HUES48 (cell line): Measurements from ENCODE around the gene PID1.
A peak's percentile ranks its signal among the peaks of the same experiment; 100 is the strongest.

Source experiments
- H3K27ac ChIP-seq: one replicate; pipeline ENCODE4 v1.7.0; 2013; ENCODE audit warnings: low read depth, low read length, inconsistent platforms
- H3K27me3 ChIP-seq: 2 replicates; pipeline ENCODE4 v1.6.1; 2013; ENCODE audit warnings: mild to moderate bottlenecking, low read length; ENCODE audit not compliant: control insufficient read depth, insufficient read depth
- H3K36me3 ChIP-seq: 2 replicates; pipeline ENCODE4 v1.6.1; 2013; ENCODE audit warnings: low read length; ENCODE audit not compliant: control insufficient read depth, insufficient read depth
- H3K4me1 ChIP-seq: 2 replicates; pipeline ENCODE4 v1.6.1; 2013; ENCODE audit warnings: mild to moderate bottlenecking, low read length; ENCODE audit not compliant: control insufficient read depth, insufficient read depth
- H3K4me3 ChIP-seq: 2 replicates; pipeline ENCODE4 v1.5.1; 2013; ENCODE audit warnings: mild to moderate bottlenecking, low read depth, low read length
- H3K9ac ChIP-seq: 2 replicates; pipeline ENCODE4 v1.6.1; 2013; ENCODE audit warnings: mild to moderate bottlenecking, low read depth, low read length, moderate library complexity
- H3K9me3 ChIP-seq: 2 replicates; pipeline ENCODE4 v1.6.1; 2013; ENCODE audit warnings: low read length; ENCODE audit not compliant: control insufficient read depth, insufficient read depth

Gene PID1

GRCh38 chr2:229282758-229283546 lies 11.9 kb upstream of the PID1 start:
- H3K36me3 ChIP-seq, result no peaks in the 10 kb centered on the region
- no peaks in the 10 kb centered on the region for H3K27me3 ChIP-seq
- no peak overlapping the region for H3K9ac ChIP-seq
- no peak overlapping the region for H3K27ac ChIP-seq
- H3K9me3 ChIP-seq, result no peaks in the 10 kb centered on the region
- no peak overlapping the region for H3K4me3 ChIP-seq
- no peaks in the 10 kb centered on the region for H3K4me1 ChIP-seq

GRCh38 chr2:229279516-229279915 lies 8.4 kb upstream of the PID1 start:
- no peak overlapping the region for H3K9ac ChIP-seq
- no peaks in the 10 kb centered on the region for H3K36me3 ChIP-seq
- no peak overlapping the region for H3K27ac ChIP-seq
- no peaks in the 10 kb centered on the region for H3K4me1 ChIP-seq
- no peaks in the 10 kb centered on the region for H3K27me3 ChIP-seq
- no peaks in the 10 kb centered on the region for H3K9me3 ChIP-seq
- no peak overlapping the region for H3K4me3 ChIP-seq

- no peak overlapping the region for H3K9ac ChIP-seq
Measured at GRCh38 chr2:229275506-229275905, 4.4 kb upstream of the PID1 start.

GRCh38 chr2:229273723-229274338 lies 2.7 kb upstream of the PID1 start:
- no peak overlapping the region for H3K9ac ChIP-seq
- peak overlapping the region; percentile 48 for H3K4me3 ChIP-seq
- no peaks in the 10 kb centered on the region for H3K36me3 ChIP-seq
- H3K27ac ChIP-seq, result no peak overlapping the region
- no peaks in the 10 kb centered on the region for H3K9me3 ChIP-seq
- peaks cover 9% of the 10 kb centered on the region; the same call in 1 of the 2 replicates for H3K4me1 ChIP-seq
- H3K27me3 ChIP-seq, result peaks cover 30% of the 10 kb centered on the region

More at GRCh38 chr2:229275506-229275905, 4.4 kb upstream of the PID1 start:
- Histone ChIP-seq H3K27ac (no peak overlapping the region), H3K4me1 (peaks cover 9% of the 10 kb centered on the region; the same call in 1 of the 2 replicates), H3K9me3 (no peaks in the 10 kb centered on the region), H3K4me3 (no peak overlapping the region), H3K36me3 (no peaks in the 10 kb centered on the region), H3K27me3 (peaks cover 20% of the 10 kb centered on the region)

- Histone ChIP-seq H3K27ac (no peak overlapping the region), H3K36me3 (no peaks in the 10 kb centered on the region), H3K9me3 (no peaks in the 10 kb centered on the region), H3K27me3 (peaks cover 30% of the 10 kb centered on the region), H3K4me1 (peaks cover 9% of the 10 kb centered on the region; the same call in 1 of the 2 replicates), H3K9ac (no peak overlapping the region), H3K4me3 (peak overlapping the region; percentile 48)
Measured at GRCh38 chr2:229273006-229273722, 2.1 kb upstream of the PID1 start.

GRCh38 chr2:229269941-229270340 lies 1.1 kb downstream of the PID1 start:
- peak overlapping the region; percentile 78; the same call in 1 of the 2 replicates for H3K4me3 ChIP-seq

GRCh38 chr2:229269146-229269545 lies 1.9 kb downstream of the PID1 start:
- Histone ChIP-seq H3K36me3 (no peaks in the 10 kb centered on the region), H3K4me1 (peaks cover 9% of the 10 kb centered on the region; the same call in 1 of the 2 replicates), H3K9ac (no peak overlapping the region), H3K9me3 (no peaks in the 10 kb centered on the region), H3K4me3 (no peak overlapping the region), H3K27me3 (peaks cover 30% of the 10 kb centered on the region), H3K27ac (no peak overlapping the region)

More at GRCh38 chr2:229269941-229270340, 1.1 kb downstream of the PID1 start:
- H3K4me1 ChIP-seq, result peaks cover 9% of the 10 kb centered on the region; the same call in 1 of the 2 replicates
- H3K36me3 ChIP-seq, result no peaks in the 10 kb centered on the region
- H3K9me3 ChIP-seq, result no peaks in the 10 kb centered on the region
- H3K9ac ChIP-seq, result no peak overlapping the region
- H3K27ac ChIP-seq, result no peak overlapping the region
- H3K27me3 ChIP-seq, result peaks cover 30% of the 10 kb centered on the region

GRCh38 chr2:229268626-229269025 lies 2.5 kb downstream of the PID1 start:
- no peaks in the 10 kb centered on the region for H3K36me3 ChIP-seq
- H3K9ac ChIP-seq, result no peak overlapping the region
- H3K4me1 ChIP-seq, result peaks cover 7% of the 10 kb centered on the region; the same call in 1 of the 2 replicates
- no peaks in the 10 kb centered on the region for H3K9me3 ChIP-seq
- H3K4me3 ChIP-seq, result no peak overlapping the region
- H3K27ac ChIP-seq, result no peak overlapping the region
- H3K27me3 ChIP-seq, result peaks cover 30% of the 10 kb centered on the region

- H3K27me3 ChIP-seq, result peaks cover 20% of the 10 kb centered on the region
- no peaks in the 10 kb centered on the region for H3K36me3 ChIP-seq
- H3K4me1 ChIP-seq, result no peaks in the 10 kb centered on the region
- H3K9ac ChIP-seq, result no peak overlapping the region
- H3K9me3 ChIP-seq, result no peaks in the 10 kb centered on the region
- no peak overlapping the region for H3K4me3 ChIP-seq
- no peak overlapping the region for H3K27ac ChIP-seq
Measured at GRCh38 chr2:229267080-229267479, 4.0 kb downstream of the PID1 start.

GRCh38 chr2:229265727-229266126 lies 5.4 kb downstream of the PID1 start:
- no peaks in the 10 kb centered on the region for H3K9me3 ChIP-seq

More at GRCh38 chr2:229265727-229266126, 5.4 kb downstream of the PID1 start:
- no peaks in the 10 kb centered on the region for H3K36me3 ChIP-seq
- peaks cover 12% of the 10 kb centered on the region for H3K27me3 ChIP-seq
- no peak overlapping the region for H3K9ac ChIP-seq
- H3K27ac ChIP-seq, result no peak overlapping the region
- no peaks in the 10 kb centered on the region for H3K4me1 ChIP-seq
- H3K4me3 ChIP-seq, result no peak overlapping the region
